Fibroblast of lung (primary cell): ENCODE measurements around the gene FHIT.

ENCODE experiments used
- EZH2 ChIP-seq: IDR thresholded peaks from 2 replicates; pipeline ENCODE4 v1.5.1; 2012; ENCODE audit warnings: low read length, control low read depth, mild to moderate bottlenecking; ENCODE audit errors: missing control alignments
- TF ChIP-seq, protein P1 (sequence below), 2 donors: IDR thresholded peaks in 1 of 2; conservative IDR thresholded peaks in 1 of 2; 1 replicate in 1 of 2; 2 replicates in 1 of 2; pipeline ENCODE4 v1.5.1; 2011 to 2012; ENCODE audit warnings: low read length in 2 of 2, control low read depth in 1 of 2, inconsistent platforms in 1 of 2, low read depth in 1 of 2, mild to moderate bottlenecking in 1 of 2

GRCh38 chr3:60955034-60955433, 296.2 kb downstream of the FHIT start:
- TF ChIP-seq, protein P1, sequence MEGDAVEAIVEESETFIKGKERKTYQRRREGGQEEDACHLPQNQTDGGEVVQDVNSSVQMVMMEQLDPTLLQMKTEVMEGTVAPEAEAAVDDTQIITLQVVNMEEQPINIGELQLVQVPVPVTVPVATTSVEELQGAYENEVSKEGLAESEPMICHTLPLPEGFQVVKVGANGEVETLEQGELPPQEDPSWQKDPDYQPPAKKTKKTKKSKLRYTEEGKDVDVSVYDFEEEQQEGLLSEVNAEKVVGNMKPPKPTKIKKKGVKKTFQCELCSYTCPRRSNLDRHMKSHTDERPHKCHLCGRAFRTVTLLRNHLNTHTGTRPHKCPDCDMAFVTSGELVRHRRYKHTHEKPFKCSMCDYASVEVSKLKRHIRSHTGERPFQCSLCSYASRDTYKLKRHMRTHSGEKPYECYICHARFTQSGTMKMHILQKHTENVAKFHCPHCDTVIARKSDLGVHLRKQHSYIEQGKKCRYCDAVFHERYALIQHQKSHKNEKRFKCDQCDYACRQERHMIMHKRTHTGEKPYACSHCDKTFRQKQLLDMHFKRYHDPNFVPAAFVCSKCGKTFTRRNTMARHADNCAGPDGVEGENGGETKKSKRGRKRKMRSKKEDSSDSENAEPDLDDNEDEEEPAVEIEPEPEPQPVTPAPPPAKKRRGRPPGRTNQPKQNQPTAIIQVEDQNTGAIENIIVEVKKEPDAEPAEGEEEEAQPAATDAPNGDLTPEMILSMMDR (conservative IDR thresholded peaks at IDR 0.05 in 1 of 2, IDR thresholded peaks at IDR 0.05 in 1 of 2; ENCODE audit: low read depth in 1 of 2, low read length in 2 of 2), result no peak
- TF ChIP-seq EZH2, result no peak
